Breast epithelium (tissue), 3 donors: ENCODE data around the gene GLYR1.

Experiments
- CTCF ChIP-seq, 3 donors: fragments of 450-650 bp; IDR thresholded peaks; one replicate each; pipeline ENCODE4 v1.5.1; 2016 to 2017; ENCODE audit warnings: antibody characterized with exemption in 3 of 3, mild to moderate bottlenecking in 3 of 3, moderate library complexity in 3 of 3
- POLR2A ChIP-seq: fragments of 450-650 bp; IDR thresholded peaks from one replicate; pipeline ENCODE4 v1.6.1; 2016; ENCODE audit warnings: antibody characterized with exemption, mild to moderate bottlenecking, moderate library complexity
- POLR2AphosphoS5 ChIP-seq, 3 donors: sonication (generic); formaldehyde crosslinking; IDR thresholded peaks; one replicate each; pipeline ENCODE4 v1.6.1; 2017; ENCODE audit warnings: antibody characterized with exemption in 3 of 3

- TF ChIP-seq CTCF (IDR thresholded peaks at IDR 0.05) (no peak), POLR2A (no peak), POLR2AphosphoS5 (IDR thresholded peaks at IDR 0.05) (no peak)
These were observed 20.1 kb downstream of the GLYR1 start for GRCh38 chr16:4826980-4827379.
